VCaP (cell line): ENCODE data around the gene SLC25A48.
"Not testable (repeated sequence)": the region's sequence is repeated elsewhere in the genome, so short reads cannot be mapped to it uniquely, and the experiment has no call there.

ENCODE experiments used
- H3K27ac ChIP-seq: fragments of 450-650 bp; 2 replicates; pipeline ENCODE4 v1.5.1; 2017
- TF ChIP-seq, protein P1 (sequence below): fragments of 450-650 bp; conservative IDR thresholded peaks from 2 replicates; pipeline ENCODE4 v1.5.1; 2017; ENCODE audit warnings: mild to moderate bottlenecking, moderate library complexity

The SLC25A48 gene

DNA sequence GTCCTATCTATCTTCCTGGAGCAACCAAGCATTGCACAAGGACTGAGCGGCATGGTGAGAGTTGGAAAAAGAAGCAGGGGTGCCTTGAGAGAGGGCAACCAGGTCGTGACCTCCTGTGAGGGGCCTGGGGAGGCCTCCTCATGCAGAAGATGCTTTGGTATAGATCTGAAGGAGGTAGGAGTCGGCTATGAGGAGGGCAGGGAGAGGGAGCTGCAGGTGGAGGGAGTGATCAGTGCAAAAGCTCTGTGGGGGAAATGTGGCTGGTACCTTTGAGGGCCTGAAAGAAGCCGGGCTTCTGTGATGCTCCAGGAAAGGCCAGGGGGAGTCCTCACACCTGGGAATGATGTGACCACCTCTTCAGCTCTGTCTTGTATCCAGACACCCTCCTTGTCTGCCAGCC, 3.6 kb upstream of the SLC25A48 start:
- TF ChIP-seq, protein P1, sequence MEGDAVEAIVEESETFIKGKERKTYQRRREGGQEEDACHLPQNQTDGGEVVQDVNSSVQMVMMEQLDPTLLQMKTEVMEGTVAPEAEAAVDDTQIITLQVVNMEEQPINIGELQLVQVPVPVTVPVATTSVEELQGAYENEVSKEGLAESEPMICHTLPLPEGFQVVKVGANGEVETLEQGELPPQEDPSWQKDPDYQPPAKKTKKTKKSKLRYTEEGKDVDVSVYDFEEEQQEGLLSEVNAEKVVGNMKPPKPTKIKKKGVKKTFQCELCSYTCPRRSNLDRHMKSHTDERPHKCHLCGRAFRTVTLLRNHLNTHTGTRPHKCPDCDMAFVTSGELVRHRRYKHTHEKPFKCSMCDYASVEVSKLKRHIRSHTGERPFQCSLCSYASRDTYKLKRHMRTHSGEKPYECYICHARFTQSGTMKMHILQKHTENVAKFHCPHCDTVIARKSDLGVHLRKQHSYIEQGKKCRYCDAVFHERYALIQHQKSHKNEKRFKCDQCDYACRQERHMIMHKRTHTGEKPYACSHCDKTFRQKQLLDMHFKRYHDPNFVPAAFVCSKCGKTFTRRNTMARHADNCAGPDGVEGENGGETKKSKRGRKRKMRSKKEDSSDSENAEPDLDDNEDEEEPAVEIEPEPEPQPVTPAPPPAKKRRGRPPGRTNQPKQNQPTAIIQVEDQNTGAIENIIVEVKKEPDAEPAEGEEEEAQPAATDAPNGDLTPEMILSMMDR, result no peak

GRCh38 chr5:135831439-135831838, 3.0 kb upstream of the SLC25A48 start:
- H3K27ac ChIP-seq, result no peak overlapping the region
- TF ChIP-seq, protein P1, result no peak

More for the DNA sequence above, 3.6 kb upstream of the SLC25A48 start:
- H3K27ac ChIP-seq, result no peak overlapping the region

DNA sequence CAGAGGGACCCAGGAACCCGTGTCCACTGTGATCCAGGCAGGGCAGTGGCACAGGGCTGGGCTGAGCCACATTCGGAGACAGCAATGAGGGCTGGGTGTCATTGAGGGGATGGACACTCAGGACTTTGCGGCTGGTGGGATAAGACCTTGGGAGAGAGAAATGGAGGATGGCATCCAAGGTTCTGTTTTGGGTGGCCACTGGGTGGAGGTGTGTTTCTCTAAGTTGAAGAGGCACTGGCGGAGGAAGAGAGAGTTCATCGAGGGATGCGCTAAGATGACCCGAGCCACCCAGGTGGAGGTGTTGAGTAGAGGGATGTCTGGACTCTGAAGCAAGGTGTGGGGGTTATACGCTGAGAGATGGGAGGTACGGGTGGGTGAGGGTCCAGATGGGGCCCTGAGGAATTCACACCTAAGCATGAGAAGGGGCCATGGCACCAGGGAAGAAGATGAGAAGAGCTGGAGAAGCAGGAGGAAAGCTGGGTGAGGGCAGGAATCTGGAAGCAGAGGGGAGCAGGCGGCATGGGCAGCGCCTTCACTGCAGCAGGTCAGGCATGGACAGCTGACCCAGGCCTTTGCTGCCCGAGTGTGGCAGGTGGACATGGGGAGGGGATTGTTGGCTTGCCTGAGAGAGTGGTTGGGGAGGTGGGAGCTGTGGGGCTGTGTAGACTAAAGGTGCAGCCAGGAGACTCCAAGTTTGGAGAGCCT, 2.5 kb upstream of the SLC25A48 start:
- no peak overlapping the region for H3K27ac ChIP-seq
- TF ChIP-seq, protein P1, result no peak

- no peak overlapping the region for H3K27ac ChIP-seq
- TF ChIP-seq, protein P1, result no peak
These were observed 1.2 kb upstream of the SLC25A48 start for GRCh38 chr5:135832941-135833920.

- TF ChIP-seq, protein P1, result peak; percentile 85; the same call in 1 of the 2 replicates
- peak overlapping the region; percentile 46 for H3K27ac ChIP-seq
These were observed 363 bp upstream of the SLC25A48 start for GRCh38 chr5:135833961-135834638.

GRCh38 chr5:135835766-135836165, 1.3 kb downstream of the SLC25A48 start:
- TF ChIP-seq, protein P1, result no peak
- H3K27ac ChIP-seq, result no peak overlapping the region

DNA sequence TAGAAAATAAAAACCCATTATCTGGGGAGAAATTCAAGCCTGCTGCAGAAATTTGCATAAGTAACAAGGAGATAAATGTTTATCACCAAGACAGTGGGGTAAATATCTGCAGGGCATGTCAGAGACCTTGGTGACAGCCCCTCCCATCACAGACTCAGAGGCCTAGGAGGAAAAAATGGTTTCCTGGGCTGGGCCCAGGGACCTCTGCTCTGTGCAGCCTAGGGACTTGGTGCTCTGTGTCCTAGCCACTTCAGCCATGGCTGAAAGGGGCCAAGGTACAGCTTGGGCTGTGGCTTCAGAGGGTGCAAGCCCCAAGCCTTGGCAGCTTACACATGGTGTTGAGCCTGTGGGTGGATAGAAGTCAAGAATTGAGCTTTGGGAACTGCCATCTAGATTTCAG, 3.9 kb downstream of the SLC25A48 start:
- not testable (repeated sequence) for H3K27ac ChIP-seq
